Measurements from ENCODE around the gene KHDC3L.

Gene KHDC3L

GRCh38 chr6:73394577-73395354 is 32.3 kb downstream of the KHDC3L start, which contains the start of gene DDX43:
TSS of gene DDX43 (plus strand) at chr6:73394828. CDS start at chr6:73394906, 78 bp downstream.
- Histone ChIP-seq H3K27me3 (ENCODE audit: insufficient read depth, low read length) (no peaks in the 10 kb centered on the region; the same call in 1 of the 2 replicates), H3K4me3 (ENCODE audit: low read length) (no peak within 1 kb of the TSS), H3K9ac (ENCODE audit: low read depth, low read length) (no peak within 1 kb of the TSS), H3K27ac (ENCODE audit: low read length) (no peak within 1 kb of the TSS), H3K9me3 (ENCODE audit: insufficient read depth, low read depth, low read length) (no peaks in the 10 kb centered on the region), H3K36me3 (ENCODE audit: insufficient read depth, low read depth, low read length) (no peaks in the 10 kb centered on the region), H3K4me1 (ENCODE audit: insufficient read depth, low read length) (no peaks in the 10 kb centered on the region; the same call in 1 of the 2 replicates)

- Histone ChIP-seq H3K9ac (ENCODE audit: low read depth, low read length) (no peak overlapping the region), H3K4me1 (ENCODE audit: insufficient read depth, low read length) (no peaks in the 10 kb centered on the region; the same call in 1 of the 2 replicates), H3K27ac (ENCODE audit: low read length) (no peak overlapping the region), H3K9me3 (ENCODE audit: insufficient read depth, low read depth, low read length) (no peaks in the 10 kb centered on the region), H3K36me3 (ENCODE audit: insufficient read depth, low read depth, low read length) (no peaks in the 10 kb centered on the region), H3K4me3 (ENCODE audit: low read length) (no peak overlapping the region), H3K27me3 (ENCODE audit: insufficient read depth, low read length) (no peaks in the 10 kb centered on the region)
Measured at GRCh38 chr6:73395875-73396274, 33.4 kb downstream of the KHDC3L start.

- no peaks in the 10 kb centered on the region for H3K9me3 ChIP-seq (ENCODE audit: insufficient read depth, low read depth, low read length)
- no peak overlapping the region for H3K27ac ChIP-seq (ENCODE audit: low read length)
- H3K27me3 ChIP-seq (ENCODE audit: insufficient read depth, low read length) = no peaks in the 10 kb centered on the region
- no peak overlapping the region for H3K4me3 ChIP-seq (ENCODE audit: low read length)
- no peak overlapping the region for H3K9ac ChIP-seq (ENCODE audit: low read depth, low read length)
- no peaks in the 10 kb centered on the region for H3K36me3 ChIP-seq (ENCODE audit: insufficient read depth, low read depth, low read length)
- H3K4me1 ChIP-seq (ENCODE audit: insufficient read depth, low read length) = no peaks in the 10 kb centered on the region
Measured at GRCh38 chr6:73400656-73401055, 38.2 kb downstream of the KHDC3L start.

GRCh38 chr6:73409395-73409794 is 46.9 kb downstream of the KHDC3L start:
- Histone ChIP-seq H3K4me1 (ENCODE audit: insufficient read depth, low read length) (no peaks in the 10 kb centered on the region), H3K27me3 (ENCODE audit: insufficient read depth, low read length) (no peaks in the 10 kb centered on the region), H3K36me3 (ENCODE audit: insufficient read depth, low read depth, low read length) (no peaks in the 10 kb centered on the region), H3K9me3 (ENCODE audit: insufficient read depth, low read depth, low read length) (no peaks in the 10 kb centered on the region), H3K4me3 (ENCODE audit: low read length) (no peak overlapping the region), H3K9ac (ENCODE audit: low read depth, low read length) (no peak overlapping the region), H3K27ac (ENCODE audit: low read length) (no peak overlapping the region)

- H3K27me3 ChIP-seq (ENCODE audit: insufficient read depth, low read length) = no peaks in the 10 kb centered on the region
- no peak overlapping the region for H3K4me3 ChIP-seq (ENCODE audit: low read length)
- H3K4me1 ChIP-seq (ENCODE audit: insufficient read depth, low read length) = no peaks in the 10 kb centered on the region
- no peak overlapping the region for H3K9ac ChIP-seq (ENCODE audit: low read depth, low read length)
- H3K27ac ChIP-seq (ENCODE audit: low read length) = no peak overlapping the region
- H3K9me3 ChIP-seq (ENCODE audit: insufficient read depth, low read depth, low read length) = no peaks in the 10 kb centered on the region
- H3K36me3 ChIP-seq (ENCODE audit: insufficient read depth, low read depth, low read length) = no peaks in the 10 kb centered on the region
Measured at GRCh38 chr6:73413102-73413501, 50.6 kb downstream of the KHDC3L start.
